LNCAP (cell line): Measurements from ENCODE around the gene ADGRG2.

ENCODE experiments used
- TF ChIP-seq, protein P1 (sequence below): fragments of 450-650 bp; IDR thresholded peaks from 2 replicates; pipeline ENCODE4 v1.5.1; 2017; ENCODE audit warnings: mild to moderate bottlenecking

The ADGRG2 gene

DNA sequence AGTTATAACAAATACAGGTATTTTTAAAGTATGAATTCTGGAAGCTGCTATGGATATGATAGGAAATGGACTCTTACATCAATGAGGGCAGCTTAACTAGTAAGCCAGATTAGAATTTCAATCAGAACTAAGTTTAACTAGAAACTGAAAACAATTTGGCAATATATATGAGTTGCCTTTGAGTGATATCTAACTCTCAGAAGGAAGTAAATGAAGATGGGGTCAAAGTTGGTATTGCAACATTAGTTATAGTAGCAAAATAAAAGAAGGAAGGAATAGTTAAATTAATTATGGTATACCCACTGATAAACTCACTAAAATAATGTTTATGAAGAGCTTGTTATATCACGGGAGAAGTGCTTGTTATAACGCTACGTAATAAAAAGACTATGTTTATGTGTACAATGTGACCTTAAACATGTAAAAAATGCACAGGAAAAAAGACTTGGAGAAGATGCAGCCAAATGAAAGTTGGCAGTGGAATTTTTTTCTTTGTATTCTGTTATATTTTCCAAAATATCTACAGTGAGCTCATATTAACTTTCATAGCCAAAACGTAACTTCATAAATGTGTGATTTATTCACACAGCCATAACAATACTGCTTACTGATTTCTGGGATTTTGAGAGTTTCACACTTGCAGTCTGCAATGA is 172.9 kb downstream of the ADGRG2 start:
- TF ChIP-seq, protein P1, sequence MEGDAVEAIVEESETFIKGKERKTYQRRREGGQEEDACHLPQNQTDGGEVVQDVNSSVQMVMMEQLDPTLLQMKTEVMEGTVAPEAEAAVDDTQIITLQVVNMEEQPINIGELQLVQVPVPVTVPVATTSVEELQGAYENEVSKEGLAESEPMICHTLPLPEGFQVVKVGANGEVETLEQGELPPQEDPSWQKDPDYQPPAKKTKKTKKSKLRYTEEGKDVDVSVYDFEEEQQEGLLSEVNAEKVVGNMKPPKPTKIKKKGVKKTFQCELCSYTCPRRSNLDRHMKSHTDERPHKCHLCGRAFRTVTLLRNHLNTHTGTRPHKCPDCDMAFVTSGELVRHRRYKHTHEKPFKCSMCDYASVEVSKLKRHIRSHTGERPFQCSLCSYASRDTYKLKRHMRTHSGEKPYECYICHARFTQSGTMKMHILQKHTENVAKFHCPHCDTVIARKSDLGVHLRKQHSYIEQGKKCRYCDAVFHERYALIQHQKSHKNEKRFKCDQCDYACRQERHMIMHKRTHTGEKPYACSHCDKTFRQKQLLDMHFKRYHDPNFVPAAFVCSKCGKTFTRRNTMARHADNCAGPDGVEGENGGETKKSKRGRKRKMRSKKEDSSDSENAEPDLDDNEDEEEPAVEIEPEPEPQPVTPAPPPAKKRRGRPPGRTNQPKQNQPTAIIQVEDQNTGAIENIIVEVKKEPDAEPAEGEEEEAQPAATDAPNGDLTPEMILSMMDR, result no peak

DNA sequence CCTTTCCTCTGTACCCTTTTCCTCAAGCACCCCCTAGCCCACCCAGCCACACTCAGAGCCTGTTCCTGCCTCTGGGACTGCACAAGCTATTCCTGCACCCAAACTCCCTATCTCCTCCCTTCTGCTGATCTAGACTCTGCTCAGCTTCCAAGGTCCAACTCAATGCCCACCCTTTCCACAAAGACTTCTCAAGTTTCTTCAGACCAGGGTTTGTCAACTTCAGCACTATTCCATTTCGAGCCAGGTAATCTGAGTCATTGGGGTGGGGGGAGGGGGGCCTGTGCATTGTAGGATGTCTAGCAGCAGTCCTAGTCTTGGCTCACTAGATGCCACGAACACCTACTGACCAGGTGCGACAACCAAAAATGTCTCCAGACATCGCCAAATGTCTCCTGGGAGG is 175.7 kb downstream of the ADGRG2 start:
- TF ChIP-seq, protein P1, result no peak

DNA sequence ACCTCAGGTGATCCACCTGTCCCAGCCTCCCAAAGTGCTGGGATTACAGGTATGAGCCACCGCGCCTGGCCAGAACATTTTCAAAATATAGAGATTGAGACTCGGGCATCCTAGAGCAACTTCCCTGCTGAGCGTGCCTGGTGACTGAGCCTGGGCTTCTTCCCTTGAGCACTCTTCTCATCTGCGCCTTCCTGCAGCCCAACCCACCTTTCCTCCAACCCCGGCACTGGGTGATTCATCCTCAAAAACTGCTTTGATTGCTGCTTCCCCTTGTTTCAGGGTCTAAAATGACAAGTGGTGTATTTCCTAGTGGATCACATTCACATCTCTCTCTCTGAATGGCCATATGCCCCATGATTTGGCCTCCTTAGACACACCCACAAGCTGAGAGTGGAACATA is 176.1 kb downstream of the ADGRG2 start:
- TF ChIP-seq, protein P1, result no peak

GRCh38 chrX:18945483-18945882 is 176.8 kb downstream of the ADGRG2 start:
- TF ChIP-seq, protein P1, result no peak

DNA sequence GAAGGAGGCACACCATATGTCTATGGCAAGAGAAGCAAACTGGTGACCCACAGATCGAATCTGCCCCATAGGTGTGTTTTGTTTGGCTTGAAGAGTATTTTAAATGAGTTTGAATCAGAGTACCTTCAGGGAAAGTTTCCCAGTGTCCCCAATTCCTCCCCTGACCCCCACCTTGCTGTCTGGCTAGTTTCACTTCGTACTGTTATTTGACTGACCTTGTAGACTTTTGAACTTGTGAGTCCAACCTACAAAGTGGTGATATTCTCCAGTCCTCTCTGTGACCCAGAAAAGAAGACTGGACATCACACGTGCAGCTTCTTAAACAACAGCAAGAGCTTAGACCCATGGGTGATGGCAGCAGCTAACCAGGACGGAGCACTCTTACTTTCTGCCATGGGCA is 177.8 kb downstream of the ADGRG2 start:
- TF ChIP-seq, protein P1, result no peak

- TF ChIP-seq, protein P1, result no peak
Measured at GRCh38 chrX:18941896-18942295, 180.4 kb downstream of the ADGRG2 start.
